ENCODE results near the gene ZNF670.

The ZNF670 gene

DNA sequence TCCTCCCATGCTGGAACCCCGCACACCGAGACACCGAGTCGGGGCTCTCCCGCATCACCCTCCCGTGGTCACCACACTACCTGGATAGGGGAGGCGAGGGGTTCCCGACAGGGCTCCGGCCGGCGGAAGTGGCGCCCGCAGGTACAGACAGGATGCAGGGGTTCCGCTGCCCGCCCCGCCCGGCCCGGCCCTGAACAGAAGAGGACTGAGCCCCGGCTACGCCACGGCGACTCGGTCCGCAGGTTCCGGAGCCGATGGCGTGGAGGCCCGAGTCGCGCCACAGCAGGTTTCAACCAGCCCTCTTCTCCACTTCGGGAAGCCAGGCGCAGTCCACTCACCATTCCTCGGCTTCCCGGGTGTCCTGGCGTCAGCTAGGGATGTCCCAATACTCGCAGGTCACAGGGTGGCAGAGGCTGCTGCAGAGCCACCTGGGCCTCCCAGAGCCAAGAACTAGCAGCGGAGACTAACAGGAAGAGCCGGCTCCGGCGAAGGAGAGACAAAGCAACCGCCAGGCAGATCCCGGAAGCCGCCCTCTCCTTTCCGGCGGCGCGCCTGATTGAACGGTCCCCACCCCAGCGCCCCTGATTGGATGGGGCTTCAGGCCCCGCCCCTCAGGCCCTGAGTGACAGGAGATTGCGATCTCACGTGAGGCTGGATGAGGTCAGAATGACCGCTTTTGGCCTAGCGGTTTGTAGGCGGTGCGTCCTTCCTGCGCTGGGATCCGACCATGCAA is 25.4 kb upstream of the ZNF670 start, which contains the start of gene ZNF669:
Gene ZNF669, minus strand, starts transcription at position 498 of the 733 bp plus-strand sequence. Its CDS starts 157 bp downstream, at position 341.
- H2AK5ac ChIP-seq (ENCODE audit: low read length), result peak within 1 kb of the TSS; percentile 2
- peak; percentile 98 to 99 for DNase-seq
- H3K79me2 ChIP-seq (ENCODE audit: control insufficient read depth, insufficient read depth, low read length, poor library complexity), result peaks cover 8% of the 10 kb centered on the region
- H2AFZ ChIP-seq (ENCODE audit: insufficient read depth, low read length, poor library complexity), result peak within 1 kb of the TSS; percentile 83
- H3K18ac ChIP-seq (ENCODE audit: low read length), result peak within 1 kb of the TSS; percentile 94
- peaks cover 6% of the 10 kb centered on the region for H3K79me1 ChIP-seq (ENCODE audit: low read length)
- peaks cover 0 to 1% of the 10 kb centered on the region in 2 experiments for H3K4me1 ChIP-seq (ENCODE audit: control insufficient read depth in 1 of 2, insufficient read depth in 2 of 2, low read length in 2 of 2)
- peak within 1 kb of the TSS; percentile 91 for H3K14ac ChIP-seq (ENCODE audit: low read length)
- peak within 1 kb of the TSS; percentile 95 for H4K12ac ChIP-seq (ENCODE audit: low read depth, low read length)
- WGBS (ENCODE audit: extremely low coverage, insufficient coverage, insufficient read length), result no CpG with 5 or more reads among the region's 58 CpGs
- peak within 1 kb of the TSS; percentile 53 for H3K4ac ChIP-seq (ENCODE audit: low read depth, low read length)
- H2BK12ac ChIP-seq (ENCODE audit: low read length), result no peak within 1 kb of the TSS
- H3K9me3 ChIP-seq (ENCODE audit: insufficient read depth, low read depth, low read length), result peaks cover 3% of the 10 kb centered on the region
- H3K4me2 ChIP-seq (ENCODE audit: low read length), result peak within 1 kb of the TSS; percentile 73
- peak within 1 kb of the TSS; percentile 94 for H3K9ac ChIP-seq (ENCODE audit: low read length)
- peak within 1 kb of the TSS; percentile 83 for H2BK5ac ChIP-seq (ENCODE audit: low read depth, low read length, poor library complexity)
- H2BK120ac ChIP-seq (ENCODE audit: insufficient read depth, low read length, poor library complexity), result peak within 1 kb of the TSS; percentile 84
- peak within 1 kb of the TSS; percentile 98 for H3K4me3 ChIP-seq (ENCODE audit: low read depth, low read length)
- H3K23ac ChIP-seq (ENCODE audit: low read length), result no peak within 1 kb of the TSS
- H4K8ac ChIP-seq (ENCODE audit: low read depth, low read length), result peak within 1 kb of the TSS; percentile 78
- peak within 1 kb of the TSS; percentile 84 for H4K91ac ChIP-seq (ENCODE audit: low read depth, low read length)
- no peaks in the 10 kb centered on the region for H3K27me3 ChIP-seq (ENCODE audit: insufficient read depth, low read length)
- H3K36me3 ChIP-seq (ENCODE audit: control insufficient read depth in 1 of 2, insufficient read depth in 2 of 2, low read length in 2 of 2), result peaks cover 10 to 17% of the 10 kb centered on the region in 2 experiments
- H3K27ac ChIP-seq (ENCODE audit: low read depth, low read length), result peak within 1 kb of the TSS; percentile 88

DNA sequence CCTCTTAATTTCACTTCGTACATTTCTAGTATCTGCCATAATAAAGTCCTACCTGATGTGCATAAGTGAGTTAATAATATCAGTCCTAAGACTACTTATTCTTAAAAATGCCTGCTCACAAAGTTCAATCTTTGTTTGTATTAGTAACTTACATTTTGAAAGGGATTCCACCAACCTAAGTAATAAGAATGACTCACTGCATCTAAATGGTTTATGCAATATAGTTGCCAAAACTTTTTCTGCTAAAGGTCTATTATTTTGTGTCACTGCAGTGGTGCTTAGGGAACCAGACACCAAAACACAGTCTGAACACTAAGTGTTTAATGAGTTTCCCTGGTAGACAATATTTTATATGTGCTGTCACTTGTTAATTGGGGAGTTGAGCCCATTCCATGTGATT is 23.8 kb upstream of the ZNF670 start:
- no peak overlapping the region for H3K4me3 ChIP-seq (ENCODE audit: low read depth, low read length)
- H4K8ac ChIP-seq (ENCODE audit: low read depth, low read length), result no peak overlapping the region
- H3K4me1 ChIP-seq (ENCODE audit: control insufficient read depth in 1 of 2, insufficient read depth in 2 of 2, low read length in 2 of 2), result peaks cover 0 to 1% of the 10 kb centered on the region in 2 experiments
- H3K9me3 ChIP-seq (ENCODE audit: insufficient read depth, low read depth, low read length), result peaks cover 3% of the 10 kb centered on the region
- H3K14ac ChIP-seq (ENCODE audit: low read length), result no peak overlapping the region
- peaks cover 8% of the 10 kb centered on the region for H3K79me2 ChIP-seq (ENCODE audit: control insufficient read depth, insufficient read depth, low read length, poor library complexity)
- no peak overlapping the region for H3K4me2 ChIP-seq (ENCODE audit: low read length)
- no peak overlapping the region for H2BK5ac ChIP-seq (ENCODE audit: low read depth, low read length, poor library complexity)
- H4K91ac ChIP-seq (ENCODE audit: low read depth, low read length), result no peak overlapping the region
- no peak overlapping the region for H2BK12ac ChIP-seq (ENCODE audit: low read length)
- H3K27ac ChIP-seq (ENCODE audit: low read depth, low read length), result no peak overlapping the region
- H3K9ac ChIP-seq (ENCODE audit: low read length), result no peak overlapping the region
- H4K12ac ChIP-seq (ENCODE audit: low read depth, low read length), result no peak overlapping the region
- no peaks in the 10 kb centered on the region for H3K27me3 ChIP-seq (ENCODE audit: insufficient read depth, low read length)
- no peak overlapping the region for H2BK120ac ChIP-seq (ENCODE audit: insufficient read depth, low read length, poor library complexity)
- no peak overlapping the region for H2AFZ ChIP-seq (ENCODE audit: insufficient read depth, low read length, poor library complexity)
- H3K79me1 ChIP-seq (ENCODE audit: low read length), result peaks cover 6% of the 10 kb centered on the region
- peak in 1 of 2 donors; percentile 57 for DNase-seq
- no CpG with 5 or more reads among the region's 1 CpG for WGBS (ENCODE audit: extremely low coverage, insufficient coverage, insufficient read length)
- peaks cover 11 to 18% of the 10 kb centered on the region in 2 experiments for H3K36me3 ChIP-seq (ENCODE audit: control insufficient read depth in 1 of 2, insufficient read depth in 2 of 2, low read length in 2 of 2)
- no peak overlapping the region for H3K4ac ChIP-seq (ENCODE audit: low read depth, low read length)
- H3K23ac ChIP-seq (ENCODE audit: low read length), result no peak overlapping the region
- no peak overlapping the region for H2AK5ac ChIP-seq (ENCODE audit: low read length)
- no peak overlapping the region for H3K18ac ChIP-seq (ENCODE audit: low read length)

DNA sequence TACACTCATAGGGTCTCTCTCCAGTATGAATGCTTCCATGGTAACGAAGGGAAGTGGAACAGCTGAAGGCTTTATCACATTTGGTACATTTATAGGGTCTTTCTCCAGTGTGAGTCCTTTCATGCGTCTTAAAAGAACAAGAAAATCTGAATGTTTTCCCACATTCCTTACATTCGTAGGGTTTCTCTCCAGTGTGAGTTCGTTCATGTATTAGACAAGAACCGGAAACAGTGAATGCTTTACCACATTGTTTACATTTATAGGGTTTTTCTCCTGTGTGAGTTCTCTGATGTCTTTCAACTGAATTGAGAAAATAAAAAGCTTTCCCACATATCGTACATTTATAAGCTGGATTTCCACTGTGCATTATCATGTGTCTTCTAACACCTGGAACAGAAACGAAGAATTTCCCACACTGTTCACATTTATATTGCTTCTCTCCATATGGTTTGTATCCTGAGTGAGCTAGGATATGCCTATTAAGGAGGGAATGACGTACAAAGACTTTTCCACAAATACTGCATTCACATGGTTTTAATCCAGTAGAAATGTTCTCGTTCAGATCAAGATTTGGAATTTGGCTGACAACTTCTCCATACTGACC is 22.2 kb upstream of the ZNF670 start:
- Histone ChIP-seq H3K9ac (ENCODE audit: low read length) (no peak overlapping the region), H4K8ac (ENCODE audit: low read depth, low read length) (no peak overlapping the region), H3K79me1 (ENCODE audit: low read length) (peaks cover 6% of the 10 kb centered on the region), H2AK5ac (ENCODE audit: low read length) (no peak overlapping the region), H4K91ac (ENCODE audit: low read depth, low read length) (no peak overlapping the region), H2BK5ac (ENCODE audit: low read depth, low read length, poor library complexity) (no peak overlapping the region), H3K79me2 (ENCODE audit: control insufficient read depth, insufficient read depth, low read length, poor library complexity) (peaks cover 8% of the 10 kb centered on the region), H3K23ac (ENCODE audit: low read length) (no peak overlapping the region), H3K4me3 (ENCODE audit: low read depth, low read length) (no peak overlapping the region), H3K27me3 (ENCODE audit: insufficient read depth, low read length) (no peaks in the 10 kb centered on the region), H3K14ac (ENCODE audit: low read length) (no peak overlapping the region), H3K9me3 (ENCODE audit: insufficient read depth, low read depth, low read length) (peaks cover 3% of the 10 kb centered on the region), H2BK120ac (ENCODE audit: insufficient read depth, low read length, poor library complexity) (no peak overlapping the region), H3K4me1 (ENCODE audit: control insufficient read depth in 1 of 2, insufficient read depth in 2 of 2, low read length in 2 of 2) (peaks cover 0 to 1% of the 10 kb centered on the region in 2 experiments), H3K4me2 (ENCODE audit: low read length) (no peak overlapping the region), H3K27ac (ENCODE audit: low read depth, low read length) (no peak overlapping the region), H3K36me3 (ENCODE audit: control insufficient read depth in 1 of 2, insufficient read depth in 2 of 2, low read length in 2 of 2) (peaks cover 11 to 24% of the 10 kb centered on the region in 2 experiments), H3K4ac (ENCODE audit: low read depth, low read length) (no peak overlapping the region), H2AFZ (ENCODE audit: insufficient read depth, low read length, poor library complexity) (no peak overlapping the region), H3K18ac (ENCODE audit: low read length) (no peak overlapping the region), H2BK12ac (ENCODE audit: low read length) (no peak overlapping the region), H4K12ac (ENCODE audit: low read depth, low read length) (no peak overlapping the region)
- WGBS (ENCODE audit: extremely low coverage, insufficient coverage, insufficient read length), result no CpG with 5 or more reads among the region's 9 CpGs
- DNase-seq, result no peak

DNA sequence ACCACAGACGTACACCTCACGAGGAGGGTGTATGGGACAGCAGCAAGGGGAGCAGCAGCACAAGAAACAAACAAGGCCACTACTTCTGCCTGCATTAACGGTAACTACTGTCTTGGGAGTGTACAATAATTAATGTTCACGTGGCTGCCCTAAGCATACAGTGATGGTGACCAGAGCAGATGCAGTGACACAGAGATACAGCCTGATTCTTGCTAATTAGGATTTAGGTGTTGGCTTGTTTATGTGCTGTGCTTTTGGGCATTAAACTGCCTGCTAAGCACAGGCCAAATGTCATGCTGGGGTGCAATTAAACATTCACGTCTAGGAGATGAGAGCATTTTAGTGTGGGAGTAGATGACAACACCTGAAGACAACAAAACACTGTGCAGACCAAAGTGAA is 18.3 kb upstream of the ZNF670 start:
- H3K14ac ChIP-seq (ENCODE audit: low read length), result no peak overlapping the region
- peaks cover 2% of the 10 kb centered on the region for H3K9me3 ChIP-seq (ENCODE audit: insufficient read depth, low read depth, low read length)
- H4K12ac ChIP-seq (ENCODE audit: low read depth, low read length), result no peak overlapping the region
- no peaks in the 10 kb centered on the region for H3K79me2 ChIP-seq (ENCODE audit: control insufficient read depth, insufficient read depth, low read length, poor library complexity)
- H3K4me2 ChIP-seq (ENCODE audit: low read length), result no peak overlapping the region
- no peak overlapping the region for H3K27ac ChIP-seq (ENCODE audit: low read depth, low read length)
- no peak for DNase-seq
- no peak overlapping the region for H4K91ac ChIP-seq (ENCODE audit: low read depth, low read length)
- WGBS (ENCODE audit: extremely low coverage, insufficient coverage, insufficient read length), result no CpG with 5 or more reads among the region's 5 CpGs
- no peaks in the 10 kb centered on the region for H3K27me3 ChIP-seq (ENCODE audit: insufficient read depth, low read length)
- H3K23ac ChIP-seq (ENCODE audit: low read length), result no peak overlapping the region
- H3K9ac ChIP-seq (ENCODE audit: low read length), result no peak overlapping the region
- no peak overlapping the region for H4K8ac ChIP-seq (ENCODE audit: low read depth, low read length)
- H3K4me1 ChIP-seq (ENCODE audit: control insufficient read depth in 1 of 2, insufficient read depth in 2 of 2, low read length in 2 of 2), result no peaks in the 10 kb centered on the region
- H3K79me1 ChIP-seq (ENCODE audit: low read length), result no peaks in the 10 kb centered on the region
- no peak overlapping the region for H2BK5ac ChIP-seq (ENCODE audit: low read depth, low read length, poor library complexity)
- no peak overlapping the region for H3K4ac ChIP-seq (ENCODE audit: low read depth, low read length)
- H2AFZ ChIP-seq (ENCODE audit: insufficient read depth, low read length, poor library complexity), result no peak overlapping the region
- H2BK12ac ChIP-seq (ENCODE audit: low read length), result no peak overlapping the region
- no peak overlapping the region for H2AK5ac ChIP-seq (ENCODE audit: low read length)
- no peak overlapping the region for H3K18ac ChIP-seq (ENCODE audit: low read length)
- no peak overlapping the region for H2BK120ac ChIP-seq (ENCODE audit: insufficient read depth, low read length, poor library complexity)
- no peak overlapping the region for H3K4me3 ChIP-seq (ENCODE audit: low read depth, low read length)
- H3K36me3 ChIP-seq (ENCODE audit: control insufficient read depth in 1 of 2, insufficient read depth in 2 of 2, low read length in 2 of 2), result peaks cover 11 to 24% of the 10 kb centered on the region in 2 experiments

Measured in trophoblast cell (in vitro differentiated cells and primary cell).